IMR-90 (cell line): ENCODE results near the gene CDH13. TPM values are rescaled to one million over a fixed set of nuclear protein-coding genes. Genes with fewer than 3 reads are reported as not detected.
A peak's percentile ranks its signal among the peaks of the same experiment; 100 is the strongest.

Source experiments
- ATAC-seq: fragments of 200-7000 bp; cut with Tn5 transposase; 2 replicates; pipeline ENCODE4 v1.9.1; 2020; ENCODE audit warnings: low read depth, mild to moderate bottlenecking, moderate library complexity
- BruUV-seq: library from RNA; stranded (reverse); fragments of 400-500 nt; replicated peaks from 2 replicates; lab custom pipeline; 2021; lab: Mats Ljungman, UMichigan
- CTCF ChIA-PET: fragments of 300-600 bp; formaldehyde crosslinking; extraction: SDS; loops from one replicate; lab custom pipeline; 2021; ENCODE audit warnings: antibody characterized with exemption; lab: Yijun Ruan, JAX
- POLR2A ChIA-PET: fragments of 300-600 bp; sonication (Branson Sonifier 250); formaldehyde crosslinking; loops from one replicate; lab custom pipeline; 2022; ENCODE audit warnings: antibody characterized with exemption; ENCODE audit not compliant: unreplicated experiment; lab: Charles Lee
- DNase-seq: peaks from one replicate; pipeline ENCODE4 v3.0.0; 2013
- H2AFZ ChIP-seq: replicated peaks from 2 replicates; pipeline ENCODE3; 2013; ENCODE audit warnings: low read length, mild to moderate bottlenecking; ENCODE audit not compliant: poor library complexity
- H2AK5ac ChIP-seq: 2 replicates; pipeline ENCODE4 v1.6.1; 2013; ENCODE audit warnings: low read depth, low read length, inconsistent platforms
- H2AK9ac ChIP-seq: replicated peaks from 2 replicates; pipeline ENCODE3; 2013; ENCODE audit warnings: mild to moderate bottlenecking, low read depth, low read length, moderate library complexity; ENCODE audit not compliant: poor library complexity
- H2BK120ac ChIP-seq: 2 replicates; pipeline ENCODE4 v1.6.1; 2013; ENCODE audit warnings: low read depth, low read length, inconsistent platforms
- H2BK15ac ChIP-seq: 3 replicates; pipeline ENCODE4 v1.6.1; 2013; ENCODE audit warnings: low read depth, low read length, inconsistent platforms
- H2BK20ac ChIP-seq: 2 replicates; pipeline ENCODE4 v1.6.1; 2013; ENCODE audit warnings: low read depth, mild to moderate bottlenecking, inconsistent platforms, low read length, moderate library complexity
- H2BK5ac ChIP-seq: 2 replicates; pipeline ENCODE4 v1.6.1; 2013; ENCODE audit warnings: mild to moderate bottlenecking, low read depth, low read length, inconsistent platforms; ENCODE audit not compliant: poor library complexity, severe bottlenecking
- H3K14ac ChIP-seq: replicated peaks from 2 replicates; pipeline ENCODE4 v1.6.1; 2013; ENCODE audit warnings: low read depth, low read length, inconsistent platforms
- H3K18ac ChIP-seq: 2 replicates; pipeline ENCODE4 v1.6.1; 2013; ENCODE audit warnings: low read depth, low read length, control low read depth
- H3K23ac ChIP-seq: 2 replicates; pipeline ENCODE4 v1.6.1; 2013; ENCODE audit warnings: low read depth, low read length, inconsistent platforms
- H3K27ac ChIP-seq: 2 replicates; pipeline ENCODE4 v1.5.1; 2013; ENCODE audit warnings: mild to moderate bottlenecking, control low read depth, low read length; ENCODE audit not compliant: insufficient read depth
- H3K27me3 ChIP-seq: 2 replicates; pipeline ENCODE4 v1.6.1; 2013; ENCODE audit warnings: low read length; ENCODE audit not compliant: control insufficient read depth, insufficient read depth
- H3K36me3 ChIP-seq: 2 replicates; pipeline ENCODE4 v1.6.1; 2013; ENCODE audit warnings: low read length, mixed read lengths; ENCODE audit not compliant: control insufficient read depth, insufficient read depth
- H3K4ac ChIP-seq: 2 replicates; pipeline ENCODE4 v1.6.1; 2013; ENCODE audit warnings: low read depth, low read length, inconsistent platforms
- H3K4me1 ChIP-seq: 2 replicates; pipeline ENCODE4 v1.6.1; 2013; ENCODE audit warnings: low read length, mixed read lengths; ENCODE audit not compliant: control insufficient read depth, insufficient read depth
- H3K4me2 ChIP-seq: 2 replicates; pipeline ENCODE4 v1.6.1; 2013; ENCODE audit warnings: low read depth, mild to moderate bottlenecking, control low read depth, low read length, moderate library complexity
- H3K4me3 ChIP-seq: 2 replicates; pipeline ENCODE4 v1.5.1; 2013; ENCODE audit warnings: low read depth, mild to moderate bottlenecking, control low read depth, low read length, moderate library complexity; ENCODE audit not compliant: insufficient read depth
- H3K56ac ChIP-seq: 2 replicates; pipeline ENCODE4 v1.6.1; 2013; ENCODE audit warnings: low read length, inconsistent platforms; ENCODE audit not compliant: insufficient read depth; ENCODE audit errors: extremely low read depth
- H3K79me1 ChIP-seq, 2 experiments: 2 replicates each; pipeline ENCODE4 v1.6.1; 2013; ENCODE audit warnings: low read length in 2 of 2, inconsistent platforms in 1 of 2, low read depth in 1 of 2
- H3K9ac ChIP-seq: 2 replicates; pipeline ENCODE4 v1.6.1; 2013; ENCODE audit warnings: low read depth, low read length, control low read depth
- H3K9me1 ChIP-seq: 2 replicates; pipeline ENCODE4 v1.6.1; 2013; ENCODE audit warnings: low read length, inconsistent platforms; ENCODE audit not compliant: insufficient read depth
- H3K9me3 ChIP-seq: 2 replicates; pipeline ENCODE4 v1.6.1; 2013; ENCODE audit warnings: low read length; ENCODE audit not compliant: control insufficient read depth, insufficient read depth
- H4K20me1 ChIP-seq: 2 replicates; pipeline ENCODE4 v1.6.1; 2013; ENCODE audit warnings: low read length, inconsistent platforms; ENCODE audit not compliant: insufficient read depth
- H4K5ac ChIP-seq: 2 replicates; pipeline ENCODE4 v1.6.1; 2013; ENCODE audit warnings: mild to moderate bottlenecking, low read depth, low read length, control low read depth
- H4K8ac ChIP-seq, 2 experiments: 2 replicates each; pipeline ENCODE4 v1.6.1; 2013; ENCODE audit warnings: low read depth in 2 of 2, low read length in 2 of 2, control low read depth in 1 of 2, inconsistent platforms in 1 of 2
- H4K91ac ChIP-seq: 2 replicates; pipeline ENCODE4 v1.6.1; 2013; ENCODE audit warnings: low read depth, low read length, inconsistent platforms; ENCODE audit not compliant: insufficient read depth
- BHLHE40 ChIP-seq: fragments of 150-350 bp; IDR thresholded peaks from 2 replicates; pipeline ENCODE4 v1.6.1; 2016; ENCODE audit warnings: mild to moderate bottlenecking, low read depth, low read length
- CEBPB ChIP-seq: IDR thresholded peaks from 2 replicates; pipeline ENCODE4 v1.6.1; 2012; ENCODE audit warnings: low read depth, low read length, improper control_type of control experiment
- CHD1 ChIP-seq: IDR thresholded peaks from 2 replicates; pipeline ENCODE4 v1.6.1; 2012; ENCODE audit warnings: low read depth, low read length, improper control_type of control experiment
- FOS ChIP-seq: fragments of 150-350 bp; IDR thresholded peaks from 2 replicates; pipeline ENCODE4 v1.6.1; 2016; ENCODE audit warnings: low read depth, low read length
- MAFK ChIP-seq: IDR thresholded peaks from 2 replicates; pipeline ENCODE4 v1.6.1; 2012; ENCODE audit warnings: low read depth, low read length, improper control_type of control experiment
- MAZ ChIP-seq: IDR thresholded peaks from 2 replicates; pipeline ENCODE4 v1.6.1; 2012; ENCODE audit warnings: low read depth, mild to moderate bottlenecking, low read length, improper control_type of control experiment, moderate library complexity, borderline replicate concordance
- NFE2L2 ChIP-seq: fragments of 150-350 bp; IDR thresholded peaks from 2 replicates; pipeline ENCODE4 v1.6.1; 2016; ENCODE audit warnings: low read depth, mild to moderate bottlenecking, low read length
- RAD21 ChIP-seq: IDR thresholded peaks from 2 replicates; pipeline ENCODE4 v1.6.1; 2012; ENCODE audit warnings: low read length, improper control_type of control experiment
- RCOR1 ChIP-seq: IDR thresholded peaks from 2 replicates; pipeline ENCODE4 v1.6.1; 2012; ENCODE audit warnings: mild to moderate bottlenecking, low read length, improper control_type of control experiment; ENCODE audit not compliant: insufficient replicate concordance
- RFX5 ChIP-seq: IDR thresholded peaks from 2 replicates; pipeline ENCODE4 v1.8.0; 2012; ENCODE audit warnings: low read depth, mild to moderate bottlenecking, low read length, moderate library complexity
- SMC3 ChIP-seq: fragments of 150-350 bp; IDR thresholded peaks from 2 replicates; pipeline ENCODE4 v1.6.1; 2016; ENCODE audit warnings: low read depth, mild to moderate bottlenecking, antibody characterized with exemption, low read length, moderate library complexity
- WGBS, 2 experiments: methylation state at CpG; one replicate each; pipeline versions ENCODE4 v1.1.5 to v1.1.7; 2013; ENCODE audit warnings: missing lambda C conversion rate in 2 of 2; ENCODE audit not compliant: insufficient read length in 1 of 2; ENCODE audit errors: extremely low coverage in 2 of 2; 5-methylcytosine and 5-hydroxymethylcytosine counted together
- dilution Hi-C: fragments of 300-500 bp; cut with HindIII; formaldehyde crosslinking; loops from one replicate; pipeline ENCODE4 v1.14.3; 2018; ENCODE audit warnings: low sequenced_read_pairs; ENCODE audit not compliant: unreplicated experiment
- in situ Hi-C: fragments of 300-500 bp; cut with MboI; formaldehyde crosslinking; loops from 3 replicates; pipeline ENCODE4 v1.14.3; 2019; ENCODE audit warnings: low sequenced_read_pairs, inconsistent platforms, mixed read lengths
- intact Hi-C: fragments of 100-400 bp; cut with micrococcal nuclease; formaldehyde crosslinking; loops from 2 replicates; pipeline ENCODE4 v1.10.0; 2022
- polyA plus RNA-seq, 3 experiments: library from polyadenylated mRNA; depleted of rRNA; stranded (reverse); fragments of >200 nt; gene quantifications; 2 replicates each; pipeline ENCODE4 v1.2.3, GENCODE V29; 2012; ENCODE audit warnings: low replicate concordance in 1 of 3
- total RNA-seq: library from RNA; depleted of rRNA; stranded (reverse); fragments of >200 nt; gene quantifications from 2 replicates; pipeline ENCODE4 v1.2.3, GENCODE V29; 2012
- TF ChIP-seq, protein P1 (sequence below): fragments of 150-350 bp; IDR thresholded peaks from 2 replicates; pipeline ENCODE4 v1.6.1; 2017; ENCODE audit warnings: mild to moderate bottlenecking, antibody characterized with exemption, low read length, low read depth
- TF ChIP-seq, protein P2 (sequence below): fragments of 150-350 bp; IDR thresholded peaks from 2 replicates; pipeline ENCODE4 v1.6.1; 2016; ENCODE audit warnings: low read depth, mild to moderate bottlenecking, low read length, moderate library complexity, borderline replicate concordance

CDH13 gene
- total and polyA plus RNA-seq, 2 of the 4 experiments (the other 2 are of a cell fraction) = 61.6 to 74.7 TPM

DNA sequence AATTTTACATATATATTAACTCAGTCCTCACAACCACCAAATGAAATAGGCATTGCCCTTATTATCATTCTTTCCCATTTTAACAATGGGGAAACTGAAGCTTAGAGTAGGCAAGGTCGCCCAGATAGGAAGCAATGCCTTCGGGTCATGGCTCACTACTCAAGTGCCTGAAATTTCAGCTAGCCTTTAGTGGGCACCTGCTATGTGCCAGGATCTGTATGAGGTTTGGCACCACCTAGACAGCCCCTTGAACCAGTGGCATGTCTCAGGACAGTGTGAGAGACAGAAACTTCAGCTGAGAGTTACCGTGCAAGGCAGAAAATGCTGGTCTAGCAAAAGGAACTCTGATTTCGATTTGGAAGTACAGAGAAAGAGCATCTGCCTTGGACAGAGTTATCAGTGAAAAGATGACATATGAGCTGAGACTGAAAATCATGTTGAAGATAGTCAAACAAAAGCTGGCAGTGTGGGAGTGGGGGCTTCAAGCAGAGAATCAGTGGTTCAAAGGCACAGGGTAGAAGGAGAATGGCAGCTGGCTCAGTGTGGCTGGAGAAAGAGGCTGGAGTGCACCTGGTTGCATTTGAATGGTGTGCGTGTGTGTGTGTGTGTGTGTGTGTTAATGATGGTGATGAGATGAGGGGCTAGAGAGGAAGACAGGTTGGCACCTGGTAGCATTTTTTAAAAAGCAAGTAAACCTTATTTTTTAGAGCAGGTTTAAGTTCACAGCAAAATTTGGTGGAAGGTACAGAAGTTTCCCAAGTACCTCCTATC lies 29.1 kb downstream of the CDH13 start:
- Histone ChIP-seq H2AFZ (peak overlapping the region; percentile 49), H4K8ac (peak overlapping the region; percentile 70 to 88), H3K27me3 (no peaks in the 10 kb centered on the region), H3K4ac (peak overlapping the region; percentile 97), H2AK9ac (peak overlapping the region; percentile 62), H2BK20ac (peak overlapping the region; percentile 97), H4K91ac (peak overlapping the region; percentile 97), H3K18ac (peak overlapping the region; percentile 76), H2BK15ac (peak overlapping the region; percentile 95), H2AK5ac (peak overlapping the region; percentile 99), H3K4me1 (peaks cover 30% of the 10 kb centered on the region), H3K9me3 (no peaks in the 10 kb centered on the region), H3K4me2 (peak overlapping the region; percentile 72), H3K23ac (peak overlapping the region; percentile 91), H3K14ac (peak overlapping the region; percentile 89), H3K56ac (peak overlapping the region; percentile 51; the same call in 1 of the 2 replicates), H3K36me3 (no peaks in the 10 kb centered on the region), H3K9me1 (peaks cover 28% of the 10 kb centered on the region), H2BK5ac (peak overlapping the region; percentile 82), H4K20me1 (no peaks in the 10 kb centered on the region), H2BK120ac (peak overlapping the region; percentile 99), H3K4me3 (no peak overlapping the region), H3K79me1 (peaks cover 40 to 80% of the 10 kb centered on the region in 2 experiments), H3K9ac (no peak overlapping the region), H3K27ac (peak overlapping the region; percentile 75), H4K5ac (peak overlapping the region; percentile 55)
- CTCF ChIA-PET = interaction anchor here (0.6 to 1.0 kb wide), 2 partner anchors 22 to 103 kb away, joined by 3 read pairs; no protein-coding TSS in a partner anchor
- TF ChIP-seq SMC3 (no peak), RFX5 (no peak), FOS (no peak), BHLHE40 (no peak), RAD21 (no peak), CEBPB (no peak), MAFK (no peak; the same call in 1 of the 2 replicates), CHD1 (no peak), NFE2L2 (no peak), MAZ (no peak), RCOR1 (no peak)
- TF ChIP-seq, protein P1, sequence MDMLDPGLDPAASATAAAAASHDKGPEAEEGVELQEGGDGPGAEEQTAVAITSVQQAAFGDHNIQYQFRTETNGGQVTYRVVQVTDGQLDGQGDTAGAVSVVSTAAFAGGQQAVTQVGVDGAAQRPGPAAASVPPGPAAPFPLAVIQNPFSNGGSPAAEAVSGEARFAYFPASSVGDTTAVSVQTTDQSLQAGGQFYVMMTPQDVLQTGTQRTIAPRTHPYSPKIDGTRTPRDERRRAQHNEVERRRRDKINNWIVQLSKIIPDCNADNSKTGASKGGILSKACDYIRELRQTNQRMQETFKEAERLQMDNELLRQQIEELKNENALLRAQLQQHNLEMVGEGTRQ = no peak
- TF ChIP-seq, protein P2, sequence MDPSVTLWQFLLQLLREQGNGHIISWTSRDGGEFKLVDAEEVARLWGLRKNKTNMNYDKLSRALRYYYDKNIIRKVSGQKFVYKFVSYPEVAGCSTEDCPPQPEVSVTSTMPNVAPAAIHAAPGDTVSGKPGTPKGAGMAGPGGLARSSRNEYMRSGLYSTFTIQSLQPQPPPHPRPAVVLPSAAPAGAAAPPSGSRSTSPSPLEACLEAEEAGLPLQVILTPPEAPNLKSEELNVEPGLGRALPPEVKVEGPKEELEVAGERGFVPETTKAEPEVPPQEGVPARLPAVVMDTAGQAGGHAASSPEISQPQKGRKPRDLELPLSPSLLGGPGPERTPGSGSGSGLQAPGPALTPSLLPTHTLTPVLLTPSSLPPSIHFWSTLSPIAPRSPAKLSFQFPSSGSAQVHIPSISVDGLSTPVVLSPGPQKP = no peak
- in situ Hi-C loops (no loop called here), dilution Hi-C loops (no loop called here), intact Hi-C loops (loop anchor here (2.0 kb wide), 1 partner anchor 45 kb away; no protein-coding TSS in a partner anchor)
- no TSS peak for BruUV-seq
- 81% methylated on average over 3 of the region's 5 CpGs; no CpG with 5 or more reads in 1 of the 2 experiments for WGBS, 2 experiments
- POLR2A ChIA-PET = interaction anchor here (0.5 kb wide), 1 partner anchor 431 kb away, joined by 3 read pairs; no protein-coding TSS in a partner anchor
- DNase-seq (no peak), ATAC-seq (no peak; the same call in 1 of the 2 replicates)
